Activated gamma-delta T cell (primary cell): Measurements from ENCODE around the gene DUSP23.

Experiments
- DNase-seq: peaks from one replicate; lab custom pipeline; 2025; lab: John Stamatoyannopoulos, UW
- total RNA-seq, 2 donors: gene quantifications; one replicate each; lab custom pipeline; 2026; lab: John Stamatoyannopoulos, UW

Gene DUSP23
- total RNA-seq, result 6.9 to 8.0 reads per million in 2 donors

DNA sequence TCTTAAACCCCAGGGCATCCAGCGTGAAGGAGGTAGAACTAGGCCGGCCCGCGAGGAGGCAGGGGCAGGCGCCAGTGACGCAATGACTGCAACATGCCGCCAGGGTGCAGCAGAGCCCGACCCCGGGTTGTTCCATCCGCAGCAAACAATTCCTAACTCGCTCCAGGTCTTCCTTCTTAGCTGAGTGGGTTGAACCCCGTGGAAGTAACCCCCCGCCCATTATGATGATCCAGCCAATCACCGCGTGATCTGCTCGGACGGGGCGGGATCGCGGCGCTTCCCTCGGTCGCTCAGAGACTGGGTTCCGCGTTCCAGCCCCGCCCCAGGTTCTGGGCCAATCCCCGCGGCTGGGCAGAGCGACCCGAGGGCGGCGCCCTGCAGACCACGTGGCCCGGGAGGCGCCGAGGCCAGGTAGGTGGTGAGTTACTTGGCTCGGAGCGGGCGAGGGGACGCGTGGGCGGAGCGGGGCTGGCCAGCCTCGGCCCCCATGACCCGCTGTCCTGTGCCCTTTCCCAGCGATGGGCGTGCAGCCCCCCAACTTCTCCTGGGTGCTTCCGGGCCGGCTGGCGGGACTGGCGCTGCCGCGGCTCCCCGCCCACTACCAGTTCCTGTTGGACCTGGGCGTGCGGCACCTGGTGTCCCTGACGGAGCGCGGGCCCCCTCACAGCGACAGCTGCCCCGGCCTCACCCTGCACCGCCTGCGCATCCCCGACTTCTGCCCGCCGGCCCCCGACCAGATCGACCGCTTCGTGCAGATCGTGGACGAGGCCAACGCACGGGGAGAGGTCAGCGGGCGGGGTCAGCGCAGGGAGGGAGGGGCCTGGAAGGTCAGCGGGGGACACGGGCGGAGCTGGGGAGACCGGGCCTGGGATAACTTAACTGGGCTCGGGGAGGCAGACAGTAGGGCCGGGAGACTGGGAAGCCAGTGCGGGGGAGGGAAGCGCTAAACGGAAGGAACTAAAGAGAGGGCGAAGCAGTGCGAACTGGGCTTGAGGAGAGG is at the start of gene DUSP23:
Gene DUSP23, plus strand, starts transcription at position 380 of the 1,000 bp plus-strand sequence. Its CDS starts 139 bp downstream, at position 519.
- DNase-seq, result peak; percentile 91

DNA sequence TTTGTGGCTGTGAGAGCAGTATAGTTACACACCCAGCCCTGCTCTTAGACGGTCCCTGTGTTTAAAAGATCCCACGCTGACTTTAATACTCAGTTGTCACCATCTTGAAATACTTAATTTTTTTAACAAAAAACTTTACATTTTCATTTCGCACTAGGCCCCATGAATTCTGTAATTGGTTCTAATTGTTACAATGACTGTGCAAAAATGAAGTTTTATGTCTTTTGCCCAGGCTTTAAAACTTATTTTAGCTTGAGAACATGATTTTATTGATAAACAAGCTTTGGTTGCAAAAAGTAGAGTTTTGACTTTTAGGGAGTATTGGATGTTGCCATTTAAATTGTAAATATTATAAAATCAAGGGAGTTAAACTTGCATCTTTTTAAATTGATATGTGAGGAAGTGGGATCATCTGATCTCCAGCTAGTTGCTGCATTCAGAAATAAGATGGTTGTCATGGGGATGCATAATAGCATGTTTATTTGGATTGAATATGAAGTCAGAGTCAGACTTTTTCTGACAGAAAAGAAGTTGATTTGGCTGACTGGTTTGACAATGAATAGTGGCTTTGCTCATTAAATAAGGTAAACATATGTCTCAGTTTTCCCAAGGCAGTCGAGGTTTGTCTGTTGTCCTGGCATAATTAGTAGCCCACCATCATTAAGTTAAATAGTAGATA is 43.4 kb upstream of the DUSP23 start:
- DNase-seq, result no peak

DNA sequence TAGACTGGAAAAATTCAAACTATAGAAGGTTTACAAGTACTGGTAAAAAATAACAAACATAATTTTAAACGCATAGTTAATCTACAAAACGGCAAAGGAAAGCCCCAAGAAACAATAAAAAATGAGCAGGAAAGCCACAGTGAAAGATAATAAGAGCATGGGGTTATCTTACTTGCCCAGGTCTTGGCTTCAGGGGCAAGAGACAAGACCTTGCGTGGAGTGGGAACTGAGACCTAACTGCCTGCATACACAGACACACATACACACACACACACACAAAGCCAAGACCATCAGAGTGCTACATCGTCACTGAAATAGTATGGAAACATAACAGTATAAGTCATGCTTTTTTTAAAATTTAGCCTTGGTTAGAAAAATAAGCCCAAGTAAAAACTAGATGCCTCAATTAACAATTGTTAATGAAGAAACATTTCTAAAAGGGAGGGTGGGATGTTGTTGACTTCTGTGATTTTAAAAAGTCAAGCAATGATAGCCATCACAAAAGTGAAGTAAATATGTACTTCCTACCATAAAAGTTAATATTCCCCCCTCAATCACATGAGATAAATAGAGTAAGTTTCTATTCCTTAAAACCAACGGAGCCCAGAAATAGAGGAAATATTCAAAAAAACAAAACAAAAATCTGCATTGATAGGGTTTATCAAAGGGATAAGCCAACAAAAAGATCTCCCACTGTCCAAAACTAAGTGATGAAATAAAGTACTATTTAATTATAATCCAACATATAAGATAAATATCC is 36.9 kb upstream of the DUSP23 start:
- no peak for DNase-seq

DNA sequence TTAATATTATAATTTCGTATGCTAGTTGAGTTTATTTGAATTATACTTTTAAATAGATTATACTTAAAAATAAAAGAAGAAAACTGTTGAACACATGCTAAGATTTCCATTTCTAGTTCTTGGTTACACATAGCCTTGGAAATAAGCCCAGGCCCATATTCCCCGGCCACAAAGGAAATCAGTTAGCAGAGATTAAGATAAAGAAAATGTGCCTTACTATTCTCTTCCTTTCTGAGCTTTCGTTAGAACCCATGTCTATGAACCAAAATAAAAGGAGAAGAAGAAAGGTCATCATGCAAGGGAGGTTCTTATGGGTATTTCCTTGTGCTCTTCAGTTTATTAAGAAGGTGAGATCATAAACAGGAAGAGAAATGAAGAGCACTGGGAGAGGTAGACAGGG is 34.1 kb upstream of the DUSP23 start:
- DNase-seq, result no peak

DNA sequence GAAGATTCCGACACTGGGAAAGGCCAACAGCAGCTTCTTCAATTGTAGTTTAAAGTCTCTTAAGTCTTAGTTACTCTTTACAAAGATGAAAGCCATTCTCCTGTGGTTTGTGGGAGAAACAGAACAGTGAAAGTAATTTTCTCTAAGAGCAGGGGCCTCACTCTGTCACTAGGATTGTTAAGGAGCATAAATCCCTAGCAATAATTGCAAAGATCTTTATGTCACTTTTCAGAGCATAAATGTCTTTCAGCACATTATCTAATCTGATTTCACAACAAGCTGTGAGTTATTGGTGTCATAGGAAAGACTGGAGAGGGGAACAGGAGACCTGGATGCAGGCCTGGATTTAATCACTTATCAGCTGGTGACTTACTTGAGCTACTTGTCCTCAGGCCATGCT is 32.4 kb upstream of the DUSP23 start:
- no peak for DNase-seq

DNA sequence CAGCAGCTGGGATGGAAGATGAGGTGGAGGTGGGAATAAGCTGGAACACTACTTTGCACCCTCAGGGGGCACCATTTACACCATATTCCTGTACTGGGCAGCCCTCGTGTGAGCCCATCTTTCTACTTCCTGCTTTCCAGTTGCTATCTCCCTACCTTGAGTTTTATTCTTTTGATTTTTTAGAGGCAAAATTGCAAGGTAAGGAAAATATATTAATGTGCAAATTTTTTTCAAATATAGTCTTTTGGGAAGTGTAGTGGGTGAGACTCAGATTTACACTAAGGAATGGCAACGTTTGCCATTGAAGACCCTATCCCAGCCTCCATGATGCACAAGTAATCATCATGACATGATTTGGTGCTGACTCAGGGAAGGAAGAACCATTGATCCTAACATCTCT is 31.1 kb upstream of the DUSP23 start:
- DNase-seq, result no peak

DNA sequence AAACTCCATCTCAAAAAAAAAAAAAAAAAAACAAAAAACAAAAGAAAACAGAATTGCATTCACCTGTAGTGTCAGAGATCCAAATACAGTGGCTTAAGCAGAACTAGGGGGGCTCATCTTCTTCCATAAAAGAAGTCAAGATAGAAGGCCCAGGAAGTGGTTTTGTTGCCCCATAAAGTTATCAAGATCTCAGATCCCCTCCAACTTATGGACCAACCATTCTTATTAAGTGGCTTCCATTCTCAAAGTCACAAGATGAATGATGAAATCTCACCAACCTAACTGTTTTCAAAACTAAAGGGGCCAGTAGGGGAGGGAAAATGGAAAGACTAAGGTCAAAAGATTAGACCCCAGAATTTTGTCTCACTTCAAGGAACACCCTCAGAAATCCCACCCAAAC is 30.1 kb upstream of the DUSP23 start:
- DNase-seq, result no peak

DNA sequence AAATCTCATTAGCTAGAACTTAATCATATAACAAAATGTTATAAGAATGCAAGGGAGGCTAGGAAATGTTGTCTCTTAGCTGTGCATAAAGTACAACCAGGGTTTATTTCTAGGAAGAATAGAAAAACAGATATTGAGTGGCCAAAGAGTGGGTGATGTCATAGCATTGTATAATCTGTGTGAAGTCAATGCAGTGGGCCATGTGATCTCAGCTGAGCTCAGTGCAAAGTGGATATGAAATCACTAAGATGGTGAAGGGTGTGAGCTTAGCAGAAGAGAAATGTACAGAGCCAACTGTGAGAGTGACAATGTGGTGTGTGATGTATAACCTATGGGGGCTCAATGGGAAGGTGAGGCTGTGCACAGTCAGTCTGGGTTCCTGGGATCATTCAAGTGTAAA is 29.7 kb upstream of the DUSP23 start:
- no peak for DNase-seq

DNA sequence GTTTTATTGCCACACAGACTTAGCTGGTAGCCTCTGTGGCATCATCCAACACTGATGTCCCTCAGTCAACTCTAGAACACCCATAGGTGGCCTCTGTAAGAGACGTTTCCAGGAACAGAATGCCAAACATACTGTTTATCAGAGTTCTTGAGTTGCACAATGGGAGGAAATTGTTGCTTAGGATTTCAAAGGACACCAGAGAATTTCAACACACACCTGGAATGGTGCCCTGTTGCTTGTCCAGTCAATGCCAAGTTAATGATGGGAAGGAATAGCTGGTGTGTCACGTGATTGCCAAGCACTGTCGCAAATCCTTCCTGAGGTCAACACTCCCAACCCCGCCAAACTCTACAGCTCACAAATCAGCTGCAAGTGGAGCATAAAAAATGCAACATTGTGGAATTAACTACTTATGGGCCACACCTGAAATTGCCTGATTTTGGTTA is 28.6 kb upstream of the DUSP23 start:
- no peak for DNase-seq

DNA sequence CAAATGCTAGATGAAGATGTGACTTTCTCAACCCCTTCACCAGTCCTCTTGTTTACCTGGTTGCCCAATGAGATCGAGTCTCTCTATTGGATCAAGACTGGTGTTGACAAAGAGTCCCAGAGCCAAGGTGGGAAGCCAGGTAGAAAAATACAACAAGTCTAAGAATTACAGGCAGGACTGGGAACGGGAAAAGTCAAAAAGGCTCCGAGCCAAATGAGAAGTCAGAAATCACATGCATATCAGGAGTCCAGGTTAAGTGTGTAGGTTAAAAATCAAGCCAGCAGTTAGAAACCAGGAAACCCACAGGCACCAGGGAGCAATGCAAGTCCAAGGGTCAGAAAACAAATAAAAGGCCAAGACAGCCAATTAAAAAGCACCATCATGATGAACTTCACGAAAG is 27.4 kb upstream of the DUSP23 start:
- no peak for DNase-seq

DNA sequence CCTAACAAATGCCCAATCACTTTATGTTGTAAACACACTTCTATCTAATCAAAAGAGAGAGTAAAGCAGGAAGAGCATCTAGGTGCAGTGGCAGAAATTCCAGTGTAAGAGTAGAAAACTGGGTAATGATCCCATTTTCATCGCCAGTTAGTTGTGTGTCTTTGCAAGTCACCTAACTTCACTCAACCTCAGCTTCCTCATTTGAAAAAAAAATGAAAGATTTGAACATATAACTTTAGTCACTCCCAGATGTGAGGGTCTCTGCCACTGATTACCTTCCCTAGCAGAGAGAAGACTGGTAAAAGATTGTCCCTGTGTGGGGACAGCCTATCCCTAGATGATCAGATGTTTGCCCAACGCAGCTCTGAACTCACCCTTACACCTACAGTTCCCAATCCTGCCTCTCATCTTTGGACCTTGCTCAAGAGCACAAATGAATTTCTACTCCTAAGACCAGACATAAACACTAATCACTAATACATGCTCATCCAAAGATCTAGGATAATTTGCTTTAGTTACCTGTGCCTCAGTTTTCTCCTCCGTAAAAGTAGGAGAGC is 25.2 kb upstream of the DUSP23 start:
- DNase-seq, result no peak

DNA sequence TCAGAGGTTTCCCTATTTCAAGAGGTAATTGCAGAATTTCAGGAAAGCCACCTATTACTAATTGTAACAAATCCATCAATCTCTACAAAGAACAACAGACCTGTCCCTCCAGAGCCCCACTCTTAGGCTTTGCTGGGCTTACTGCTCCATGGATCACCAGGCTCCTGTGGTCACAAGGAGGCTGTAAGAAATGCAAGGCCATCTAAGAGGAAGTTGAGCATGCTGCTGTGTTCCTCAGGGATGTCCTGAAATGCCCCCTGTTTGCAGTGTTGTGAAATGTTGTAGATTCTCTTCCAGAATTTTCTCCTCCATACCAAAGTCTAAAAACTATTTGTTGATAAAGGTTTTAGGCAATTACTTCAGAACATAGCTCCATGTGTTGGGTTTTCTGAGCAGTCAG is 24.4 kb upstream of the DUSP23 start:
- no peak for DNase-seq

DNA sequence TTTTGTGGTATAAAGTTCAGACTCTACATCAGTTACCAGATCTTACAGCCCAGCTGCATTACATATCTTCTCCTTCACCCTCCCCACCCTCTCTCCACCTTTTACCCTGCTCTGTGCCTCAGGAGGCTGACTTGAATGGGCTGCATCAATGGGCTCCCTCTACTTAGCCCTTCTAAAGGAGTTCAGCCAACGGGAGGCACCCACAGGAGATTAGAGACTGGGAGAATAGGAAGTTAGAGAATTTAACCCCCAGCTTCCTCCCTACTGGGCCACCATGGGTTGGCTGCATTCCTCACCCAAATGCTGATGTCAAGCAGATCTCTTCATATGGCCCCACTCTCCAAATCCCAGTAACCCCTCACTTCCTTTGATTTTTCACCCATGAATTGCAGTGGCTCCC is 17.1 kb upstream of the DUSP23 start:
- no peak for DNase-seq

DNA sequence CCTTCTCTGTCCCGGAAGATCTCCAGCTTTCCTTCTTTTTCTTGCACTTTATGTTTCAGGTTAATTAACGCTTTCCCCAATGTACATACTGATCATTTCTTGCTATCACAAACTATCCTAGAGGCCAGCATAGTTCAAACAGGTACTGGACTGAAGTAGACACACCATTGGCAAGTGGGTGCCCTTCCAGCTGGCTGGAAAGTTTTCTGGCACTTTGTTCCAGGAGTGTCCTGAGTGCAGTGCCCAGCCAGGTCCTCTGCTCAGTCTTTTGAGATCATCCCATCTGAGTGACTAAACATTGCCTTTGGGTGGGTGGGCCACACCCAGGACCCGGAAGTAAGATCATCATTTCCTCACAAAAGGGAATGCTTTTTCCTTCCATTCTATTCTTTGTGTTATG is 15.0 kb upstream of the DUSP23 start:
- no peak for DNase-seq

DNA sequence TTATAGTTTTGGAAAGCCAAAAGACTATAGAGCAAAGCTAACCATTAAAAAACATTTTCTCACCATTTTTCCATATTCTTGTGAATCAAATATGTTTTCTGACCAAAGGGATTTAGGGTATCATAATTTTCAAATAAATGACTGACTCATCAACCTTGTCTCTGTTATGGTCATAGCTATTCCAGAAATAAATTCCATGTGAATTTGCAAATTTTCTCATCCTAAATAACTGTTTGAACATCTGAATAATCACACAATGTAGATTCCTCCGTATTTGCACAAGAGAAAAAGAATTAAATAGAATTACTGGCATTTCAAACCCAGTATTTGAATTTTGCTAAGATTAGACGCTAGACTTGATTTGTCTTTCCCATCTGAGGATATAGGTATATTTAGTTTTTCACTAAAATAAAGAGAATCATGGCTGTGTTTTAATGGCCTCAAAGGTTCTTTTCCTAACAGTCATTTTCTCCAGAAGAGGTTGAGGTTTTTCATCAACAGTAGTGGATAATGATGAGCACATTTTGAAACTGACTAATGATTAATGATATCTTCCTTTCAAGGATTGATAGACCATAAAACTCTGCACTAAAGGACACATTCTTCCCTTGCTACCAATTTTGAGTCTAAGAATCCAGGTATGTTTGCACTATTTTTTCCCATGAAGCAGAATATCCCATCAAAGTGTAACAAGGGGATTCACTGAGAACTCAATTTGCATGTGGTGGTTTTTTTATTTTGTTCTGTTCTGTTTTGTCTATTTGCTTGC is 9.5 kb upstream of the DUSP23 start:
- DNase-seq, result no peak

DNA sequence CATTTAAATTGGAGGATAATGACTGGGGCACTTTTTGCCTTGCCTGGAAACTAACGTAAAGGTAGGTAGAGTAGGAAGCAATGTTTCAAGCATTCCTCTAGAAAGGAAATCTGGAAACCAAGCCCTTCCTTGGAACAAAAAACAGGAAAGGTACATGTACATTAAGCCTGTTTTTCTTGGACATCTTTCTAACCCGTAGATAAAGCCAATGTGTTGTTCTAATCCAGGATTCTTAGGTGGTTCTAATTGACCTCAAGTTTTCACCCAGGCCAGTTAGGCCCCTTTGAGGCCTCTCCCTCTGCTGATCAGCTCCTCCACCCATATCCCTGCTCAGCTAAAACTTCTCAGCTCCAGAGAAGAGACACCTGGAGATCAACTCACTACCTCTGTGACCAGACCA is 6.3 kb upstream of the DUSP23 start:
- DNase-seq, result no peak

DNA sequence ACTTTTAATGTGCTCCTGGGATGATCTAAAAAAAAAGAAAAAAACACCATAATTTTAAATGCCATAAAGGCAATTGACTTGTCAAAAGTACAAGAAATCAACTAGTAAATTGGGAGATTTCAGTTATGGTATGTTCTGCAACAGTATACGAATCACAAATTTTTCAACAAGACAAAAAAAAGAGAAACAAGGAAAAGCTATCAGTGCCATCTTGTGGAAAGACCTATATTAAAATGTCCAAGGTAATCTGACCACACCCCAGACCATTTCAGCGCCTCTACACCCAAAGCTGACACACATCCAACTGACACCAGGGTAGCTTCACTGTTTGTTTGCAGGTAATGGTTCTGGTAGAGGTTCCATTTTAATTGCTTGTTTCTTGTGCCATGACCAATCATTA is 5.0 kb upstream of the DUSP23 start:
- no peak for DNase-seq

DNA sequence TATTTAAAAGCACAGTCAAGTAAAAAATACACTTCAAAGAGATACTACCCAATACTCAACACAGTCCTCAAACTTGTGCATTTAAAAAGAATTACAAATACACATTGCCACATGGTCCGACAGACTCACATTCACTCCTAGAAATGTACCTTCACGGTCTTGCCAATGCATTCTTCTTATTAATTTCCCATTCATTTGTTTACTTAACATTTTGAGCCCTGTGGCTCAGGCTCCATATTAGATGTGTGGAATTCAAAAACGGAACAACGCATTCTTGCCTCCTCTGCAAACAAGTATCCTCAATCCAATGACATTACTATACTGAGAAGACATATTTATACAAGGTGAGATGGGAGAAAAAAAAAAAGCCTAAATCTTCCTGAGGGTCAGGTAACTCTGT is 2.5 kb upstream of the DUSP23 start:
- no peak for DNase-seq

DNA sequence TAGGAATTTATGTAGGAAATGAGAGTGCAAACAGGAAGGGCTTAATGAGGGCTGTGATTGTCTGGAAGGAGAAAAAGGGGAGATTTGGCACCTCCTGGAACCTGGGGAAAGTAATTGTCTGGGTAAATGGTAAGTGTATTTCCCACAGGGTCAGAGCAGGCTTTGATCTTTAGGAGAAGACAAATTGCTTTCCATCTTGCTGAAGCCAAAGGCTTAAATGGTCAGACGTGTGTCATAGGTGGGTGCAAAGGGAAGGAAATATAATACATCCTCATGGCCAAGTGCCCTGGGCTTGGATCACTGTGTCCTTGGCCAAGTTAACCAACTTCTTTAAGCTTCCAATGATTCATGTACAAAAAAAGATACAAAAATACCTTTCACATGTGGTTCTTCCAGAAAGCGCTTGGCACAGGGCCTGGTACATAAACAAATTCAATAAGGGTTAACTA is 1.3 kb upstream of the DUSP23 start:
- DNase-seq, result no peak

DNA sequence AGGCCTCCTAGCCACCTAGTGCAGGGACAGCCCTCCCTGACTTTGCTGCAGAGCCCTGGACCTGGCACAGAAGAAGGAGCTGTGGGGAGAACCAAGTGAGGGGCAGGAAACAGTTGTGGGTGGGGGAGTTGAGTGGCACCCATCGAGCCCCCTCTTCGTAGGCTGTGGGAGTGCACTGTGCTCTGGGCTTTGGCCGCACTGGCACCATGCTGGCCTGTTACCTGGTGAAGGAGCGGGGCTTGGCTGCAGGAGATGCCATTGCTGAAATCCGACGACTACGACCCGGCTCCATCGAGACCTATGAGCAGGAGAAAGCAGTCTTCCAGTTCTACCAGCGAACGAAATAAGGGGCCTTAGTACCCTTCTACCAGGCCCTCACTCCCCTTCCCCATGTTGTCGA is 1.2 kb downstream of the DUSP23 start:
- no peak for DNase-seq

DNA sequence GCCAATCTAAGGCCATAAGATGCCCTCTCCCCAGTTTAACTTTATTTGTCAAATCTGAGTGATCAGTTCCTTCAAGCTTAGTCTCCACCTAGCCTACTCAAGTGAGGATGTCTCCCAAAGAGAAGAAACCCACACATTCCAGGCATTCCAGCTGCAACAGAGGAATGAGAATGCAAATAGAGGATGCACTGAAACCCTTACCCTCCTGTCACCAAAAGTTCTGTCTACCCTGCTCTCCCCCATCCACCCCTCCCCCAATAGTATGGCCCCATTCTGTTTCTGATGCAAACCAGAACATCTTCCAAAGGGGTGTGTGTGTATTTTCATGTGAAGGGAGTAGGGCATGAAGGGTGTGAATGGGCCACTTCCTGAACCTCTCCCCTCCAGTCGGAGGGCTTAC is 3.0 kb downstream of the DUSP23 start:
- DNase-seq, result no peak
